Fibroblast of lung (primary cell): ENCODE data around the gene TIGD7. TPM values are rescaled to one million over a fixed set of nuclear protein-coding genes. Genes with fewer than 3 reads are reported as not detected.
"Not testable (repeated sequence)": the region's sequence is repeated elsewhere in the genome, so short reads cannot be mapped to it uniquely, and the experiment has no call there.

Experiments
- DNase-seq, 2 donors: peaks; one replicate each; pipeline versions ENCODE4 v3.0.0 to v3.0.0-alpha.2; 2010; ENCODE audit warnings: low read depth in 2 of 2
- H2AFZ ChIP-seq: 2 replicates; pipeline ENCODE4 v1.5.1; 2012; ENCODE audit warnings: low read length, control low read depth, inconsistent platforms
- H3K27ac ChIP-seq: 2 replicates; pipeline ENCODE4 v1.5.1; 2011; ENCODE audit warnings: low read length, control low read depth; ENCODE audit not compliant: insufficient read depth
- H3K27me3 ChIP-seq: 2 replicates; pipeline ENCODE4 v1.5.1; 2011; ENCODE audit warnings: mild to moderate bottlenecking, low read length; ENCODE audit not compliant: control insufficient read depth, insufficient read depth
- H3K36me3 ChIP-seq: 2 replicates; pipeline ENCODE4 v1.5.1; 2011; ENCODE audit warnings: low read length; ENCODE audit not compliant: control insufficient read depth, insufficient read depth
- H3K4me1 ChIP-seq: 2 replicates; pipeline ENCODE4 v1.5.1; 2011; ENCODE audit warnings: low read length; ENCODE audit not compliant: control insufficient read depth, insufficient read depth; ENCODE audit errors: extremely low read depth
- H3K4me2 ChIP-seq: 2 replicates; pipeline ENCODE4 v1.5.1; 2011; ENCODE audit warnings: low read length, control low read depth; ENCODE audit not compliant: insufficient read depth; ENCODE audit errors: extremely low read depth
- H3K4me3 ChIP-seq, 4 experiments: fragments of 200-600 bp in 1 of 4; sonication (generic) in 1 of 4; replicated peaks in 1 of 4; 2 replicates each; pipeline ENCODE4 v1.5.1; 2011 to 2016; ENCODE audit warnings: low read length in 4 of 4, low read depth in 3 of 4, mild to moderate bottlenecking in 3 of 4, control low read depth in 2 of 4, inconsistent platforms in 1 of 4, mixed read lengths in 1 of 4; ENCODE audit not compliant: insufficient read depth in 1 of 4; ENCODE audit errors: control extremely low read depth in 1 of 4
- H3K79me2 ChIP-seq: 2 replicates; pipeline ENCODE4 v1.5.1; 2012; ENCODE audit warnings: mild to moderate bottlenecking, low read length, inconsistent platforms; ENCODE audit not compliant: control insufficient read depth, insufficient read depth
- H3K9ac ChIP-seq: 2 replicates; pipeline ENCODE4 v1.5.1; 2011; ENCODE audit warnings: mild to moderate bottlenecking, low read length, control low read depth; ENCODE audit not compliant: insufficient read depth
- H3K9me3 ChIP-seq: 2 replicates; pipeline ENCODE4 v1.5.1; 2012; ENCODE audit warnings: low read depth, low read length; ENCODE audit not compliant: control insufficient read depth, insufficient read depth
- H4K20me1 ChIP-seq: 2 replicates; pipeline ENCODE4 v1.5.1; 2011; ENCODE audit warnings: low read length; ENCODE audit not compliant: control insufficient read depth, insufficient read depth; ENCODE audit errors: extremely low read depth
- EZH2 ChIP-seq: IDR thresholded peaks from 2 replicates; pipeline ENCODE4 v1.5.1; 2012; ENCODE audit warnings: low read length, control low read depth, mild to moderate bottlenecking; ENCODE audit errors: missing control alignments
- polyA plus RNA-seq, 2 donors: library from polyadenylated mRNA; depleted of rRNA in 1 of 2; stranded (reverse) in 1 of 2; unstranded in 1 of 2; fragments of >200 nt; gene quantifications; 2 replicates each; pipeline ENCODE4 v1.2.1, GENCODE V29; 2011 to 2012; ENCODE audit warnings: missing spikeins in 1 of 2
- total RNA-seq: library from RNA; depleted of rRNA; stranded (reverse); fragments of >200 nt; gene quantifications from 2 replicates; pipeline ENCODE4 v1.2.1, GENCODE V29; 2014
- TF ChIP-seq, protein P1 (sequence below), 2 donors: IDR thresholded peaks in 1 of 2; conservative IDR thresholded peaks in 1 of 2; 1 replicate in 1 of 2; 2 replicates in 1 of 2; pipeline ENCODE4 v1.5.1; 2011 to 2012; ENCODE audit warnings: low read length in 2 of 2, control low read depth in 1 of 2, inconsistent platforms in 1 of 2, low read depth in 1 of 2, mild to moderate bottlenecking in 1 of 2

The TIGD7 gene
- total and polyA plus RNA-seq, 2 donors (not counting 1 experiment from before 2014, with no cell fraction given), result 2.9 to 9.6 TPM

- Histone ChIP-seq H3K9me3 (no peaks in the 10 kb centered on the region), H3K4me2 (no peak overlapping the region), H3K79me2 (no peaks in the 10 kb centered on the region), H3K4me1 (no peaks in the 10 kb centered on the region), H4K20me1 (no peaks in the 10 kb centered on the region), H3K27ac (no peak overlapping the region), H3K9ac (no peak overlapping the region), H3K36me3 (no peaks in the 10 kb centered on the region), H2AFZ (no peak overlapping the region), H3K27me3 (no peaks in the 10 kb centered on the region), H3K4me3 (no peak overlapping the region)
- no peak for DNase-seq
- no peak for TF ChIP-seq EZH2
- TF ChIP-seq, protein P1, sequence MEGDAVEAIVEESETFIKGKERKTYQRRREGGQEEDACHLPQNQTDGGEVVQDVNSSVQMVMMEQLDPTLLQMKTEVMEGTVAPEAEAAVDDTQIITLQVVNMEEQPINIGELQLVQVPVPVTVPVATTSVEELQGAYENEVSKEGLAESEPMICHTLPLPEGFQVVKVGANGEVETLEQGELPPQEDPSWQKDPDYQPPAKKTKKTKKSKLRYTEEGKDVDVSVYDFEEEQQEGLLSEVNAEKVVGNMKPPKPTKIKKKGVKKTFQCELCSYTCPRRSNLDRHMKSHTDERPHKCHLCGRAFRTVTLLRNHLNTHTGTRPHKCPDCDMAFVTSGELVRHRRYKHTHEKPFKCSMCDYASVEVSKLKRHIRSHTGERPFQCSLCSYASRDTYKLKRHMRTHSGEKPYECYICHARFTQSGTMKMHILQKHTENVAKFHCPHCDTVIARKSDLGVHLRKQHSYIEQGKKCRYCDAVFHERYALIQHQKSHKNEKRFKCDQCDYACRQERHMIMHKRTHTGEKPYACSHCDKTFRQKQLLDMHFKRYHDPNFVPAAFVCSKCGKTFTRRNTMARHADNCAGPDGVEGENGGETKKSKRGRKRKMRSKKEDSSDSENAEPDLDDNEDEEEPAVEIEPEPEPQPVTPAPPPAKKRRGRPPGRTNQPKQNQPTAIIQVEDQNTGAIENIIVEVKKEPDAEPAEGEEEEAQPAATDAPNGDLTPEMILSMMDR (conservative IDR thresholded peaks at IDR 0.05 in 1 of 2, IDR thresholded peaks at IDR 0.05 in 1 of 2; ENCODE audit: low read depth in 1 of 2, low read length in 2 of 2), result no peak
Observed at GRCh38 chr16:3274947-3275346, 30.3 kb downstream of the TIGD7 start.

DNA sequence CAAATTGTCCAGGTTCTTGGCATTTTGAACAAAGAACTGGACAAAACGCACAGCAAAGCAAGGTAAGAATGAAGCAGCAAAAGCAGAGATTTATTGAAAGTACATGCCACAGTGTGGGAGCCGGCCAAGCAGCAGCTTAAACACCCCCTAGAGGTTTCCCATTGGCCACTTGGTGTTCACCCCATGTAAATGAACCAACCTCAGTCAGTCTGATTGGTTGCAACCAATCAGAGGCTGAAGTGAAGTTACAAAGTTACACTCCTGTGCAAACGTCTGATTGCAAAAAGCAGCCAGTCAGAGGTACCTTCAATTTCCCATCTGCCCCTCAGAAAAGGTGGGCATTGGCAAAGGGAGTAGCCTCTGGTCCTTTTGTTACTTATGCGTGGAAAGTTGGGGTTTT, 30.7 kb downstream of the TIGD7 start:
- Histone ChIP-seq H3K79me2 (no peaks in the 10 kb centered on the region), H3K4me1 (no peaks in the 10 kb centered on the region), H3K9ac (no peak overlapping the region), H2AFZ (no peak overlapping the region), H3K36me3 (no peaks in the 10 kb centered on the region), H3K27ac (no peak overlapping the region), H3K4me2 (no peak overlapping the region), H4K20me1 (no peaks in the 10 kb centered on the region), H3K4me3 (no peak overlapping the region), H3K9me3 (no peaks in the 10 kb centered on the region), H3K27me3 (no peaks in the 10 kb centered on the region)
- DNase-seq, result peak in 1 of 2 donors; percentile 43
- no peak for TF ChIP-seq EZH2
- TF ChIP-seq, protein P1 (conservative IDR thresholded peaks at IDR 0.05 in 1 of 2, IDR thresholded peaks at IDR 0.05 in 1 of 2; ENCODE audit: low read depth in 1 of 2, low read length in 2 of 2), result no peak

GRCh38 chr16:3271281-3271680, 33.9 kb downstream of the TIGD7 start:
- not testable (repeated sequence) for H3K79me2 ChIP-seq, H3K9me3 ChIP-seq, H3K27me3 ChIP-seq, H3K4me2 ChIP-seq, H3K27ac ChIP-seq, H3K36me3 ChIP-seq, DNase-seq, H2AFZ ChIP-seq, H3K9ac ChIP-seq, H3K4me1 ChIP-seq, H4K20me1 ChIP-seq, H3K4me3 ChIP-seq

DNA sequence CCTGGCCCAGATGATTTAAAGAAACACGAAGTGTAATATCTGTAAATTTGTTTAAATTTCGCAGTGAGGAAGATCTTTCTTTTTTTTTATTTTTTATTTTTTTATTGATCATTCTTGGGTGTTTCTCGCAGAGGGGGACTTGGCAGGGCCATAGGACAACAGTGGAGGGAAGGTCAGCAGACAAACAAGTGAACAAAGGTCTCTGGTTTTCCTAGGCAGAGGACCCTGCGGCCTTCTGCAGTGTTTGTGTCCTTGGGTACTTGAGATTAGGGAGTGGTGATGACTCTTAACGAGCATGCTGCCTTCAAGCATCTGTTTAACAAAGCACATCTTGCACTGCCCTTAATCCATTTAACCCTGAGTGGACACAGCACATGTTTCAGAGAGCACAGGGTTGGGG, 34.5 kb downstream of the TIGD7 start:
- DNase-seq, H3K4me3 ChIP-seq, H3K27ac ChIP-seq, H3K4me2 ChIP-seq, H3K9ac ChIP-seq, H3K79me2 ChIP-seq, H3K27me3 ChIP-seq, H3K9me3 ChIP-seq, H3K4me1 ChIP-seq, H3K36me3 ChIP-seq, H2AFZ ChIP-seq, H4K20me1 ChIP-seq: not testable (repeated sequence)
